A549 treated with Mapracorat at 1 μM for 4 hours (cell line): ENCODE measurements around the gene USP37. TPM values are rescaled to one million over a fixed set of nuclear protein-coding genes. Genes with fewer than 3 reads are reported as not detected.

Experiments
- total RNA-seq: library from RNA; stranded (reverse); fragments of 200-300 nt; extraction: Qiagen RNA extraction; gene quantifications from 5 replicates; pipeline ENCODE4 v1.2.3, GENCODE V29; 2022

USP37 gene
- 4.3 to 6.4 TPM (median 4.9 TPM) in 5 replicates for total RNA-seq

GRCh38 chr2:218568190-218569037 lies at the start of gene USP37, which contains the start of gene CNOT9:
USP37 (minus strand) TSS chr2:218568351; CDS start chr2:218558653, 9,698 bp downstream.
CNOT9 (plus strand) TSS chr2:218568839; CDS start chr2:218568955, 116 bp downstream.

DNA sequence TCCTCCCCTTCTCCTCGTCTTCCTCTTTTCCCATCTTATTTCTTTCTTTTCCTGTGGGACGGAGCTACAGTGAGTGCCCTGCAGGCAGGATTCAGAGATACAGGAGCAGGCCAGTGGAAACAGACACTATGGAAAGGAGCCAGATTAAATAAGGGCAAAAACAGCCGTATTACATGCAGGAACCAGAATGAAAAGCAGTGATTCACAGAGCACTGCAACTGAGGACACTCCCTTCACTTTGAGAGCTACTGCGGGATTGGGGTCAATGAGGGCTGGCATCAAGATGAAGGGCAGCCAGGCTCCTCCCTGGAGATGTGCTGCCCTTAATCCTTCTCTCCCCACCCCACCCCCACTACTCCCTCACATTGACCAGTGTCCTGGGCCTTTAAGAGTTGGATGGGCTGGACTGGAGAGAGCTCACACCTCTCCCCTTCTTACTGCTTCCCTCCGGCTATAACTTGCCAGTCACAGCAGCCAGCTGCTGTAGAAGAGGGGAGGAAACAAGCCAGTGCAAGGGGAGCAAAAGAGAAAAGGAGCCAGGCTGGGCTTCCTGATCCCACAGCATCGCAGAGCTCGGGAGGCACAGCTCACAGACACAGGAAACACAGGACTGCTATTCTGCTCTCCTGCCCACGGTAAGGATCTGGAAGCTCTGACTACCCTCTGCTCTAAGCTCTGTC lies 39.4 kb upstream of the USP37 start, which contains the start of gene PLCD4:
Gene PLCD4, plus strand, starts transcription at position 464 of the 680 bp plus-strand sequence. CDS start 7,841 bp downstream, outside the sequence.

GRCh38 chr2:218418717-218419458 lies 149.3 kb downstream of the USP37 start, which contains the start of gene VIL1:
VIL1 (plus strand) TSS chr2:218419123; CDS start chr2:218423779, 4,656 bp downstream.

Other genes starting within 250 kb of the USP37 start
- gene CATIP, start 211.5 kb downstream of the USP37 start, total RNA-seq, result 0.13 to 0.20 TPM in 2 of 5 replicates, not detected in the others
- gene SLC11A1, start 186.1 kb downstream of the USP37 start, total RNA-seq, result 0.11 to 0.26 TPM (median 0.15 TPM) in 5 replicates
- 57.3 to 73.2 TPM (median 71.0 TPM) in 5 replicates for gene CTDSP1, start 168.5 kb downstream of the USP37 start, total RNA-seq
- 0.13 to 0.51 TPM (median 0.21 TPM) in 5 replicates for gene VIL1, start 149.2 kb downstream of the USP37 start, total RNA-seq
- gene CNOT9, start 488 bp upstream of the USP37 start, total RNA-seq, result 39.2 to 43.7 TPM (median 41.6 TPM) in 5 replicates
- 0.29 to 0.56 TPM (median 0.39 TPM) in 5 replicates for gene PLCD4, start 39.5 kb upstream of the USP37 start, total RNA-seq
- 12.7 to 19.0 TPM (median 17.1 TPM) in 5 replicates for gene ZNF142, start 91.3 kb upstream of the USP37 start, total RNA-seq
- 40.0 to 53.1 TPM (median 43.5 TPM) in 5 replicates for gene BCS1L, start 91.3 kb upstream of the USP37 start, total RNA-seq
- 50.2 to 55.3 TPM (median 51.5 TPM) in 5 replicates for gene RNF25, start 103.7 kb upstream of the USP37 start, total RNA-seq
- 9.1 to 12.7 TPM (median 12.4 TPM) in 5 replicates for gene STK36, start 103.7 kb upstream of the USP37 start, total RNA-seq
- gene TTLL4, start 142.5 kb upstream of the USP37 start, total RNA-seq, result 24.1 to 32.8 TPM (median 24.6 TPM) in 5 replicates
- 0.14 to 0.16 TPM (median 0.15 TPM) in 3 of 5 replicates, not detected in the others for gene CYP27A1, start 213.8 kb upstream of the USP37 start, total RNA-seq